SK-N-SH (cell line): ENCODE data around the gene KCNG1. TPM values are rescaled to one million over a fixed set of nuclear protein-coding genes. Genes with fewer than 3 reads are reported as not detected.

Experiments used
- CTCF ChIA-PET: fragments of 300-600, 350-600 bp; formaldehyde crosslinking; extraction: SDS; loops from one replicate; lab custom pipeline; 2021; lab: Yijun Ruan, JAX
- POLR2A ChIA-PET: fragments of 350-600 bp; sonication (Branson Sonifier 250); formaldehyde crosslinking; extraction: SDS; loops from one replicate; lab custom pipeline; 2020; ENCODE audit warnings: antibody characterized with exemption, inconsistent platforms; lab: Yijun Ruan, JAX
- DNase-seq: peaks from one replicate; pipeline ENCODE4 v3.0.0; 2012
- H2AFZ ChIP-seq: fragments of 200-600 bp; sonication (generic); 2 replicates; pipeline ENCODE4 v1.8.1; 2016; ENCODE audit warnings: antibody characterized with exemption, mild to moderate bottlenecking, low read depth
- H3F3A ChIP-seq: fragments of 200-600 bp; sonication (generic); replicated peaks from 2 replicates; pipeline ENCODE3; 2016; ENCODE audit warnings: antibody characterized with exemption, mild to moderate bottlenecking; ENCODE audit not compliant: insufficient read depth
- H3K27ac ChIP-seq, 2 experiments: fragments of 200-500 bp in 1 of 2; fragments of 200-600 bp in 1 of 2; sonication (Bioruptor generic) in 1 of 2; sonication (generic), shearing (Covaris generic) in 1 of 2; 2 replicates each; pipeline versions ENCODE4 v1.5.1 to v1.6.1; 2014 to 2016; ENCODE audit warnings: low read depth in 2 of 2, inconsistent platforms in 1 of 2, low read length in 1 of 2, mild to moderate bottlenecking in 1 of 2, mixed read lengths in 1 of 2
- H3K27me3 ChIP-seq: fragments of 200-600 bp; sonication (generic), shearing (Covaris generic); 2 replicates; pipeline ENCODE4 v1.6.1; 2016; ENCODE audit warnings: mixed run types; ENCODE audit not compliant: insufficient read depth
- H3K36me3 ChIP-seq, 2 experiments: fragments of 200-500 bp in 1 of 2; fragments of 200-600 bp in 1 of 2; sonication (Bioruptor generic) in 1 of 2; sonication (generic) in 1 of 2; replicated peaks in 1 of 2; 2 replicates each; pipeline versions ENCODE3 to v1.5.1; 2014 to 2016; ENCODE audit warnings: low read length in 1 of 2, mild to moderate bottlenecking in 1 of 2; ENCODE audit not compliant: insufficient read depth in 2 of 2, control insufficient read depth in 1 of 2
- H3K4me1 ChIP-seq, 2 experiments: fragments of 200-500 bp in 1 of 2; fragments of 200-600 bp in 1 of 2; sonication (Bioruptor generic) in 1 of 2; sonication (generic), shearing (Covaris generic) in 1 of 2; 2 replicates each; pipeline versions ENCODE4 v1.5.1 to v1.6.1; 2014 to 2016; ENCODE audit warnings: low read depth in 1 of 2, low read length in 1 of 2, mixed run types in 1 of 2; ENCODE audit not compliant: insufficient read depth in 2 of 2, control insufficient read depth in 1 of 2
- H3K4me2 ChIP-seq: fragments of 200-600 bp; sonication (generic), shearing (Covaris generic); 2 replicates; pipeline ENCODE4 v1.6.1; 2017; ENCODE audit warnings: mixed run types
- H3K4me3 ChIP-seq, 2 experiments: fragments of 200-500 bp in 1 of 2; fragments of 200-600 bp in 1 of 2; sonication (Bioruptor generic) in 1 of 2; sonication (generic), shearing (Covaris generic) in 1 of 2; 2 replicates each; pipeline versions ENCODE4 v1.5.1 to v1.8.1; 2014 to 2016; ENCODE audit warnings: low read depth in 2 of 2, inconsistent platforms in 1 of 2, low read length in 1 of 2, mild to moderate bottlenecking in 1 of 2, mixed read lengths in 1 of 2, moderate library complexity in 1 of 2
- H3K79me2 ChIP-seq: fragments of 200-600 bp; sonication (generic); 2 replicates; pipeline ENCODE4 v1.8.1; 2017; ENCODE audit warnings: mild to moderate bottlenecking; ENCODE audit not compliant: insufficient read depth
- H3K9ac ChIP-seq: fragments of 200-600 bp; sonication (generic); 2 replicates; pipeline ENCODE4 v1.6.1; 2017; ENCODE audit warnings: mixed run types
- H3K9me2 ChIP-seq: fragments of 200-600 bp; sonication (generic); 2 replicates; pipeline ENCODE4 v1.6.1; 2017; ENCODE audit warnings: mixed run types
- H3K9me3 ChIP-seq: fragments of 200-600 bp; sonication (generic); 2 replicates; pipeline ENCODE4 v1.6.1; 2017; ENCODE audit warnings: mixed run types, mild to moderate bottlenecking, moderate library complexity
- H4K20me1 ChIP-seq: fragments of 200-600 bp; sonication (generic); 2 replicates; pipeline ENCODE4 v1.6.1; 2017; ENCODE audit warnings: mild to moderate bottlenecking, mixed run types; ENCODE audit not compliant: insufficient read depth
- ELF1 ChIP-seq: IDR thresholded peaks from 2 replicates; pipeline ENCODE4 v1.4.0; 2012
- FOXJ3 ChIP-seq: sonication (generic); formaldehyde crosslinking; IDR thresholded peaks from 2 replicates; pipeline ENCODE4 v1.5.1; 2020; ENCODE audit warnings: mild to moderate bottlenecking, missing genetic modification reagents
- WGBS: methylation state at CpG from one replicate; pipeline ENCODE4 v1.1.6; 2017; ENCODE audit warnings: low lambda C conversion rate; 5-methylcytosine and 5-hydroxymethylcytosine counted together
- polyA plus RNA-seq, 3 experiments: library from polyadenylated mRNA; depleted of rRNA; stranded (reverse); fragments of >200 nt; gene quantifications; 2 replicates each; pipeline ENCODE4 v1.2.3, GENCODE V29; 2012
- TF ChIP-seq, protein P1 (sequence below): IDR thresholded peaks from 2 replicates; pipeline ENCODE4 v1.4.0; 2012; ENCODE audit warnings: low read depth, borderline replicate concordance
- TF ChIP-seq, protein P2 (sequence below): fragments of 200-600 bp; sonication (generic); IDR thresholded peaks from 2 replicates; pipeline ENCODE4 v1.6.1; 2017; ENCODE audit warnings: antibody characterized with exemption, mild to moderate bottlenecking, moderate library complexity
- TF ChIP-seq, protein P3 (sequence below): IDR thresholded peaks from 2 replicates; pipeline ENCODE4 v1.4.0; 2012; ENCODE audit warnings: low read depth, borderline replicate concordance
- TF ChIP-seq, protein P4 (sequence below): IDR thresholded peaks from 2 replicates; pipeline ENCODE4 v1.6.1; 2012; ENCODE audit warnings: mild to moderate bottlenecking, low read depth, low read length, moderate library complexity

KCNG1 gene
- polyA plus RNA-seq, 1 of the 3 experiments (the other 2 are of a cell fraction), result 13.8 TPM

DNA sequence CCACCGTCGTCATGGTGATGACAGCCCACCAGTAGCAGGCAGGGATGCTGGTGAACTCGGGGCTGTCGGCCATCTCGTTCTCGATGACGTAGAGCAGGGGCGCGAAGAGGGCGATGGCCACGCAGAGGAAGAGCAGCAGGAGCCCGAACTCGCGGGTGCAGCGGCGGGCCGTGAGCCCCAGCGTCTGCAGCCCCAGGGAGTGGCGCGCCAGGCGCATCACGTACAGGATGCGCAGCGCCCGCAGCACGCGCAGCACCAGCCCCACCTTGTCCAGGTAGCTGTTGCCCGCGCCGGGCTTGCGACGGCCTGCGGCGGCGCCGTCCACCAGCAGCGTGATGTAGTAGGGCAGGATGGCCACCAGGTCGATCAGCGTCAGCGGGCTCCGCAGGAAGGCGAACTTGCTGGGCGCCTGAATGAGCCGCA lies 18.6 kb downstream of the KCNG1 start:
- no peak for DNase-seq
- H3K79me2 ChIP-seq, result no peaks in the 10 kb centered on the region; the same call in 1 of the 2 replicates
- no peaks in the 10 kb centered on the region for H3K27me3 ChIP-seq
- no peak overlapping the region for H3K9ac ChIP-seq
- H3K9me2 ChIP-seq, result no peaks in the 10 kb centered on the region
- no peaks in the 10 kb centered on the region for H4K20me1 ChIP-seq
- 88% methylated on average over 43 of the region's 44 CpGs for WGBS
- H3K27ac ChIP-seq, result no peak overlapping the region
- H2AFZ ChIP-seq, result no peak overlapping the region
- TF ChIP-seq, protein P1, sequence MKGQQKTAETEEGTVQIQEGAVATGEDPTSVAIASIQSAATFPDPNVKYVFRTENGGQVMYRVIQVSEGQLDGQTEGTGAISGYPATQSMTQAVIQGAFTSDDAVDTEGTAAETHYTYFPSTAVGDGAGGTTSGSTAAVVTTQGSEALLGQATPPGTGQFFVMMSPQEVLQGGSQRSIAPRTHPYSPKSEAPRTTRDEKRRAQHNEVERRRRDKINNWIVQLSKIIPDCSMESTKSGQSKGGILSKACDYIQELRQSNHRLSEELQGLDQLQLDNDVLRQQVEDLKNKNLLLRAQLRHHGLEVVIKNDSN, result no peak
- TF ChIP-seq, protein P2, sequence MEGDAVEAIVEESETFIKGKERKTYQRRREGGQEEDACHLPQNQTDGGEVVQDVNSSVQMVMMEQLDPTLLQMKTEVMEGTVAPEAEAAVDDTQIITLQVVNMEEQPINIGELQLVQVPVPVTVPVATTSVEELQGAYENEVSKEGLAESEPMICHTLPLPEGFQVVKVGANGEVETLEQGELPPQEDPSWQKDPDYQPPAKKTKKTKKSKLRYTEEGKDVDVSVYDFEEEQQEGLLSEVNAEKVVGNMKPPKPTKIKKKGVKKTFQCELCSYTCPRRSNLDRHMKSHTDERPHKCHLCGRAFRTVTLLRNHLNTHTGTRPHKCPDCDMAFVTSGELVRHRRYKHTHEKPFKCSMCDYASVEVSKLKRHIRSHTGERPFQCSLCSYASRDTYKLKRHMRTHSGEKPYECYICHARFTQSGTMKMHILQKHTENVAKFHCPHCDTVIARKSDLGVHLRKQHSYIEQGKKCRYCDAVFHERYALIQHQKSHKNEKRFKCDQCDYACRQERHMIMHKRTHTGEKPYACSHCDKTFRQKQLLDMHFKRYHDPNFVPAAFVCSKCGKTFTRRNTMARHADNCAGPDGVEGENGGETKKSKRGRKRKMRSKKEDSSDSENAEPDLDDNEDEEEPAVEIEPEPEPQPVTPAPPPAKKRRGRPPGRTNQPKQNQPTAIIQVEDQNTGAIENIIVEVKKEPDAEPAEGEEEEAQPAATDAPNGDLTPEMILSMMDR, result no peak
- TF ChIP-seq, protein P3, sequence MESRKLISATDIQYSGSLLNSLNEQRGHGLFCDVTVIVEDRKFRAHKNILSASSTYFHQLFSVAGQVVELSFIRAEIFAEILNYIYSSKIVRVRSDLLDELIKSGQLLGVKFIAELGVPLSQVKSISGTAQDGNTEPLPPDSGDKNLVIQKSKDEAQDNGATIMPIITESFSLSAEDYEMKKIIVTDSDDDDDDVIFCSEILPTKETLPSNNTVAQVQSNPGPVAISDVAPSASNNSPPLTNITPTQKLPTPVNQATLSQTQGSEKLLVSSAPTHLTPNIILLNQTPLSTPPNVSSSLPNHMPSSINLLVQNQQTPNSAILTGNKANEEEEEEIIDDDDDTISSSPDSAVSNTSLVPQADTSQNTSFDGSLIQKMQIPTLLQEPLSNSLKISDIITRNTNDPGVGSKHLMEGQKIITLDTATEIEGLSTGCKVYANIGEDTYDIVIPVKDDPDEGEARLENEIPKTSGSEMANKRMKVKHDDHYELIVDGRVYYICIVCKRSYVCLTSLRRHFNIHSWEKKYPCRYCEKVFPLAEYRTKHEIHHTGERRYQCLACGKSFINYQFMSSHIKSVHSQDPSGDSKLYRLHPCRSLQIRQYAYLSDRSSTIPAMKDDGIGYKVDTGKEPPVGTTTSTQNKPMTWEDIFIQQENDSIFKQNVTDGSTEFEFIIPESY, result no peak
- TF ChIP-seq, protein P4, sequence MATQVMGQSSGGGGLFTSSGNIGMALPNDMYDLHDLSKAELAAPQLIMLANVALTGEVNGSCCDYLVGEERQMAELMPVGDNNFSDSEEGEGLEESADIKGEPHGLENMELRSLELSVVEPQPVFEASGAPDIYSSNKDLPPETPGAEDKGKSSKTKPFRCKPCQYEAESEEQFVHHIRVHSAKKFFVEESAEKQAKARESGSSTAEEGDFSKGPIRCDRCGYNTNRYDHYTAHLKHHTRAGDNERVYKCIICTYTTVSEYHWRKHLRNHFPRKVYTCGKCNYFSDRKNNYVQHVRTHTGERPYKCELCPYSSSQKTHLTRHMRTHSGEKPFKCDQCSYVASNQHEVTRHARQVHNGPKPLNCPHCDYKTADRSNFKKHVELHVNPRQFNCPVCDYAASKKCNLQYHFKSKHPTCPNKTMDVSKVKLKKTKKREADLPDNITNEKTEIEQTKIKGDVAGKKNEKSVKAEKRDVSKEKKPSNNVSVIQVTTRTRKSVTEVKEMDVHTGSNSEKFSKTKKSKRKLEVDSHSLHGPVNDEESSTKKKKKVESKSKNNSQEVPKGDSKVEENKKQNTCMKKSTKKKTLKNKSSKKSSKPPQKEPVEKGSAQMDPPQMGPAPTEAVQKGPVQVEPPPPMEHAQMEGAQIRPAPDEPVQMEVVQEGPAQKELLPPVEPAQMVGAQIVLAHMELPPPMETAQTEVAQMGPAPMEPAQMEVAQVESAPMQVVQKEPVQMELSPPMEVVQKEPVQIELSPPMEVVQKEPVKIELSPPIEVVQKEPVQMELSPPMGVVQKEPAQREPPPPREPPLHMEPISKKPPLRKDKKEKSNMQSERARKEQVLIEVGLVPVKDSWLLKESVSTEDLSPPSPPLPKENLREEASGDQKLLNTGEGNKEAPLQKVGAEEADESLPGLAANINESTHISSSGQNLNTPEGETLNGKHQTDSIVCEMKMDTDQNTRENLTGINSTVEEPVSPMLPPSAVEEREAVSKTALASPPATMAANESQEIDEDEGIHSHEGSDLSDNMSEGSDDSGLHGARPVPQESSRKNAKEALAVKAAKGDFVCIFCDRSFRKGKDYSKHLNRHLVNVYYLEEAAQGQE, result no peak
- no peaks in the 10 kb centered on the region for H3K9me3 ChIP-seq
- CTCF ChIA-PET, result interaction anchor here (0.6 kb wide), 1 partner anchor 11 kb away, joined by 5 read pairs; no protein-coding TSS in a partner anchor
- H3K4me2 ChIP-seq, result no peak overlapping the region
- H3F3A ChIP-seq, result no peaks in the 10 kb centered on the region
- H3K4me1 ChIP-seq, result no peaks in the 10 kb centered on the region
- H3K36me3 ChIP-seq, result no peaks in the 10 kb centered on the region
- no peak overlapping the region for H3K4me3 ChIP-seq
- POLR2A ChIA-PET, result no interaction called here

DNA sequence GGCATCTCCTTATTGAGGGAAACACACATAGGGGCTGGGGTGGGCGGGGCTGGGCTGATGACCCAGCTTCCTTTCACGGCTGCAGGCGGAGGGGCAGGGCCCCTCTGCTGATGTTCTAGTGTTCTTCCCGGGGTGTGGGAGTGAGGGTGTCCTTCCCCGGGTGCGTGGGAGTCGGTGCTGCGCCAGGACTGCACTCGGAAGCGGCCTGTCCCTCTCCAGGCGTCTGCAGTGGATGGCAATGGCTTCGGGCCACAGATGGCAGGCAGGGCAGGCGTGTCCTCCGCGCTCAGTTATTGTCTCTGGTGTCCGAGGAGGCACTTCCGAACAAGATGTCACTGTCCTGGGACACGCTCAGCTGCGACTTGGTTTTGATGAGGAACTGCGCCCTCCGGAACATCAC lies 19.2 kb downstream of the KCNG1 start:
- CTCF ChIA-PET, result interaction anchor here (0.6 to 4.4 kb wide), 4 partner anchors 10 to 302 kb away, joined by 3 to 23 read pairs (median 4); no protein-coding TSS in a partner anchor

More for the DNA sequence above, 19.2 kb downstream of the KCNG1 start:
- no peak overlapping the region for H3K4me2 ChIP-seq
- H3K9me3 ChIP-seq, result no peaks in the 10 kb centered on the region
- no peak for DNase-seq
- H3K4me3 ChIP-seq, result no peak overlapping the region
- H3K36me3 ChIP-seq, result no peaks in the 10 kb centered on the region
- no peaks in the 10 kb centered on the region for H3K27me3 ChIP-seq
- H3K4me1 ChIP-seq, result no peaks in the 10 kb centered on the region
- H3K9me2 ChIP-seq, result no peaks in the 10 kb centered on the region
- TF ChIP-seq ELF1 (no peak), FOXJ3 (CRISPR knock-in tag) (no peak)
- POLR2A ChIA-PET, result no interaction called here
- no peak overlapping the region for H2AFZ ChIP-seq
- no peaks in the 10 kb centered on the region for H3F3A ChIP-seq
- 85% methylated on average over 15 of the region's 21 CpGs for WGBS
- no peaks in the 10 kb centered on the region for H4K20me1 ChIP-seq
- no peak overlapping the region for H3K27ac ChIP-seq
- no peaks in the 10 kb centered on the region; the same call in 1 of the 2 replicates for H3K79me2 ChIP-seq
- H3K9ac ChIP-seq, result no peak overlapping the region
